Activated T-cell treated with anti-CD3 and anti-CD28 coated beads for 1 hour (primary cell): ENCODE data around the gene LCOR.
A peak's percentile ranks its signal among the peaks of the same experiment; 100 is the strongest.

Experiments used
- DNase-seq: peaks from one replicate; pipeline ENCODE4 v3.0.0-alpha.2; 2020; ENCODE audit warnings: low read depth

The LCOR gene

GRCh38 chr10:97034958-97035769, 203.1 kb downstream of the LCOR start:
- DNase-seq, result no peak

- peak; percentile 57 for DNase-seq
These were observed 205.6 kb downstream of the LCOR start for GRCh38 chr10:97037365-97038361.

GRCh38 chr10:97038688-97039087, 206.6 kb downstream of the LCOR start:
- DNase-seq, result no peak

- DNase-seq, result no peak
These were observed 207.6 kb downstream of the LCOR start for GRCh38 chr10:97039538-97040247.

- no peak for DNase-seq
These were observed 208.1 kb downstream of the LCOR start for GRCh38 chr10:97040248-97040584.

- DNase-seq, result no peak
These were observed 208.6 kb downstream of the LCOR start for GRCh38 chr10:97040706-97041105.

DNA sequence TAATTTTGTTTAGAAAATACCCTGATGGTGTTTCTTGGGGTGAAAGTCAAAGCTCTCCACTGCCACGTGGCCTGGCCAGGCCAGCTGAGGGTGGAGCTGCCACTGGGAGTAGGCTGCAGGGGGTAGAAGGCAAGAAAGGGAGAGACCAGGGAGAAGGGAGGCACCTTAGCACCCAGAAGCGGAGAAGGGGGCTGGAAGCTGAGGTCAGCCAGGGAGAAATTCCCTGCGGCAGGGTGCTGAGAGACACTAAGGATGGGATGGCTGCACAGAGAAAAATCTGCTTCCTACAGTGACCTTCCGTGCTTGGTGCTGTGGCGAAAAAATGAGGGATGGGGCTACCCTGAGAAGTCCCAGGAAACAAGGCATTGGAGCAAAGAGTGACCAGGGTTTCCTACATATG, 210.0 kb downstream of the LCOR start:
- no peak for DNase-seq

- DNase-seq, result no peak
These were observed 210.8 kb downstream of the LCOR start for GRCh38 chr10:97042716-97043562.

DNA sequence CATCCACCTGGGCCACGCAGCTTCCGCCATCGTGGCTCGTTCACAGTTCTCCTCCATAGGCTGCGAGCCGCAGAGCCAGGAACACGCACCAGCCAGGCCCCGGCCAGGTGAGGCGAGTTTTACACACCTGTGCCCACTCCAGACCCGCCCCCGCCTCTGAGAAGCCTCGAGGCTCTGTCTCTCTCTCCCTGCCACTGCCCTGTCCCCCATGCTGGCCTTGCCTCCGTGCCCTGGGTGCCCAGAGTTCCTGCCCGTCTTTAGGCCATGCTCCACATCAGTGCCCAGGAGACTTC, 211.4 kb downstream of the LCOR start:
- no peak for DNase-seq
